Measurements from ENCODE around the gene PDE9A. TPM values are rescaled to one million over a fixed set of nuclear protein-coding genes. Genes with fewer than 3 reads are reported as not detected.
A peak's percentile ranks its signal among the peaks of the same experiment; 100 is the strongest.

Gene PDE9A
- total RNA-seq, 2 experiments from 2014 or later: 7.5 to 8.6 TPM

GRCh38 chr21:42683371-42684108 is 30.1 kb downstream of the PDE9A start:
- intact Hi-C loops (cut with micrococcal nuclease): loop anchor here (1.0 to 10.0 kb wide), 4 partner anchors 69 to 981 kb away; no protein-coding TSS in a partner anchor
- peak; percentile 46 for DNase-seq
- H3K27me3 Mint-ChIP-seq: peaks cover 4% of the 10 kb centered on the region
- peak overlapping the region; percentile 88 for H3K27ac Mint-ChIP-seq
- POLR2A ChIA-PET: no interaction called here
- CTCF ChIA-PET: interaction anchor here (0.7 to 1.0 kb wide), 2 partner anchors 90 kb away, joined by 3 read pairs; no protein-coding TSS in a partner anchor
- H3K4me1 Mint-ChIP-seq (ENCODE audit: low read depth): peaks cover 47% of the 10 kb centered on the region
- no peaks in the 10 kb centered on the region for H3K9me3 Mint-ChIP-seq
- H3K4me3 Mint-ChIP-seq: peak overlapping the region; percentile 72
- H3K36me3 Mint-ChIP-seq: no peaks in the 10 kb centered on the region

DNA sequence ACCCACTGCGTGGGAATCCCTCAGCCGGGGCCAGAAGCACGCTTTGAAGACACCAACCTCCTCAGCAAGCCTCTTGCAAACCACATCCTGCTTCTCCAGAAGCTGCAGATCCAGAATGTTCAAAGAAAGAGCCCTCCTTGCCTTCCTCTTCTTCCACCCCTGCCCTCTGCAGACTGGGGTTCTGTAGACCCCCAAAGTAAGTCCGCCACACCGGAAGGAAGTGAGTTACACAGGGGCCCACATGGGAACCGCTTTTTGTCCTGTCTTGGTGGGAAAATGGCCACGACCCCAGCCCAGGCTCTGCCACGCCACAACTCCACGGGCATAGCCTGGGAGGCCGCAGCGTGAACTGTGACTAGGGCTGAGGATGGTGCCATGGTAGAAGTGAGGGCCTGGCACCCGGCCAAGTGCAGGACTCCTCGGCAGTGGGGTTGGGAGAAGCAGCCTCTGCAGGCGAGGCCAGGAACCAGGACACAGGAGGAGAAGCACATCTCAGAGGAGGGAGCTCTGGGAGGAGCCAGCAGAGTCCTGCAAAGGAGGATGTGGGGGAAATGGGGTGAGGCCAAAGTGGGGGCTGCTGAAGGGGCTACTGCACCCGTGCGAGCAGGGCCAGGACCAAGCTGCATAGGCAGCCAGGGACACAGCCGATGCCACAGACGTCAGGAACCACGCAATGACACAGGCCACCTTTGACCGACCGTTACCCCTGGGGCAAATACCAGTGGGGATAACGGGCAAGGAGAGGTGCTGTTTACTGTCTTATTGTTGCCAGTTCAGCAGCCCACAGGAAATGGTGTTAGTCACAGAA is 30.9 kb downstream of the PDE9A start:
- ChIA-PET CTCF (interaction anchor here (0.6 to 1.2 kb wide), 4 partner anchors 30 to 243 kb away, joined by 3 to 5 read pairs (median 4); partner anchors contain the start of gene PDE9A), POLR2A (interaction anchor here (0.7 kb wide), 1 partner anchor 46 kb away, joined by 6 read pairs; no protein-coding TSS in a partner anchor)
- Mint-ChIP-seq H3K27ac (peak overlapping the region; percentile 88), H3K27me3 (peaks cover 4% of the 10 kb centered on the region), H3K4me3 (peak overlapping the region; percentile 72), H3K4me1 (ENCODE audit: low read depth) (peaks cover 47% of the 10 kb centered on the region), H3K36me3 (no peaks in the 10 kb centered on the region), H3K9me3 (no peaks in the 10 kb centered on the region)
- peak; percentile 77 for DNase-seq
- intact Hi-C loops (cut with micrococcal nuclease): loop anchor here (1.0 to 10.0 kb wide), 4 partner anchors 70 to 980 kb away; no protein-coding TSS in a partner anchor

DNA sequence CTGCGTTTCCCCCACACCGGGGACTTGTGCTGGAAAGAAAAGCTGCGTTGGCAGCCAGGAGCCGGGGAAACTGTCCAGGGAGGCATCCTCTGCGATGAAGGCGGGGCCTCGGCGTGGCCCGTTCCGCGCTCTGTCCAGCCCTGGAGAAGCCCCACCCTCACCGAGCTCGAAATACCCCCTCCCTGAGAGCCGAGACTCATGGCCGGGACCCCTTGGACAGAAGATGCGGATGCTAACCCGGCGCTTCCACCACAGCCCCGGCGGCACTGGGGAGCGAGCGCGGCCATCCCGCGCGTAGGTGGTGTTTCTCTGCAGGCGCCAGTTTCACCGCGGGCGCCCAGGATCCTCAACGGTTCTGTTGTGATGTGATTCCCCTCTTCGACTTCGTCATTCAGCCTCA is 31.6 kb downstream of the PDE9A start:
- H3K9me3 Mint-ChIP-seq: no peaks in the 10 kb centered on the region
- intact Hi-C loops (cut with micrococcal nuclease): loop anchor here (2.0 to 10.0 kb wide), 2 partner anchors 70 to 980 kb away; no protein-coding TSS in a partner anchor
- CTCF ChIA-PET: interaction anchor here (0.6 to 1.2 kb wide), 3 partner anchors 31 to 244 kb away, joined by 3 to 5 read pairs (median 4); partner anchors contain the start of gene PDE9A
- peak overlapping the region; percentile 88 for H3K27ac Mint-ChIP-seq
- POLR2A ChIA-PET: interaction anchor here (0.7 kb wide), 2 partner anchors 47 to 144 kb away, joined by 4 to 6 read pairs; no protein-coding TSS in a partner anchor
- no peaks in the 10 kb centered on the region for H3K27me3 Mint-ChIP-seq
- H3K36me3 Mint-ChIP-seq: no peaks in the 10 kb centered on the region
- DNase-seq: peak; percentile 53
- peaks cover 47% of the 10 kb centered on the region for H3K4me1 Mint-ChIP-seq (ENCODE audit: low read depth)
- peak overlapping the region; percentile 72 for H3K4me3 Mint-ChIP-seq

DNA sequence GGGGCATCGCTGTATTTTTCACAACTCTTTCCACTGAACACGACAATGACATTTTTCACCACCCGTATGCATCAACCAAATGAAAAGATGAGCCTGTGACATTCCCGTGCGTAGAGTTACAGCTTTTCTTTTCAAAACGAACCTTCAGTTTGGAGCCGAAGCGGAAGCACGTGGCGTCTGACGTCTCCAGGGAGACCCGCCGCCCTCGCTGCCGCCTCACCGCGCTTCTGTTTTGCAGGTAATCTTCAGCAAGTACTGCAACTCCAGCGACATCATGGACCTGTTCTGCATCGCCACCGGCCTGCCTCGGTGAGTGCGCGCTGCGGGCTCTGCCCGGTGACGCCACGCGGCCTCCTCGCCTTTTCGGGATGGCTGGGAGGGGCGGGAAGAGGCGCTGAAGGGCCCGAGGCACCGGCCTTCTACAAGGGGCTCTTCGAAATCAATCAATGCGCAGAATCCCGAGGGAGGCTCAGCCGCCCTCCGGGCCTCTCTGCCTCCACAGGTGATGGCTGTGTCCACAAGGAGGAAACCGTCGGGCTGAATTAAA is 32.6 kb downstream of the PDE9A start:
- H3K27me3 Mint-ChIP-seq: no peaks in the 10 kb centered on the region
- H3K36me3 Mint-ChIP-seq: no peaks in the 10 kb centered on the region
- intact Hi-C loops (cut with micrococcal nuclease): loop anchor here (2.0 to 10.0 kb wide), 2 partner anchors 71 to 979 kb away; no protein-coding TSS in a partner anchor
- ChIA-PET POLR2A (interaction anchor here (0.7 kb wide), 1 partner anchor 145 kb away, joined by 4 read pairs; no protein-coding TSS in a partner anchor), CTCF (interaction anchor here (1.2 kb wide), 1 partner anchor 32 kb away, joined by 4 read pairs; the partner anchor contains the start of gene PDE9A)
- H3K4me3 Mint-ChIP-seq: no peak overlapping the region
- peak overlapping the region; percentile 13 for H3K27ac Mint-ChIP-seq
- no peaks in the 10 kb centered on the region for H3K9me3 Mint-ChIP-seq
- H3K4me1 Mint-ChIP-seq (ENCODE audit: low read depth): peaks cover 42% of the 10 kb centered on the region
- DNase-seq: no peak

DNA sequence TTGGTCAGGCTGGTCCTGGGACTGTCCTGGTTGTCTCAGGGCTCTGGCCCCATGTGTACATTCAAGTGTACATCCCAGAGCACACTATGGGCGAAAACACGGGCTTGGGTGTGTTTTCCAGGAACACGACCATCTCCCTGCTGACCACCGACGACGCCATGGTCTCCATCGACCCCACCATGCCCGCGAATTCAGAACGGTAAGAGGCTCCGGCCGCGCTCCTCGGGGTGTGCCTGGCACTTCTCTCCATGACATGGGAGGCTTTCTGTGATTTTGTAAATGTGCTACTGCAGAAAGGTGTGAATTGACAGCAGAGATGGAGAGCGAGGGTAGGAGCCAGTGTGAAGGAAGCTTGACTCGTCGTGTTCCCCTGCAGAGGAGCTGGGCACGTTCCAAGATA is 34.4 kb downstream of the PDE9A start:
- Mint-ChIP-seq H3K36me3 (no peaks in the 10 kb centered on the region), H3K27me3 (no peaks in the 10 kb centered on the region), H3K4me1 (ENCODE audit: low read depth) (peaks cover 24% of the 10 kb centered on the region), H3K27ac (no peak overlapping the region), H3K9me3 (no peaks in the 10 kb centered on the region), H3K4me3 (no peak overlapping the region)
- intact Hi-C loops (cut with micrococcal nuclease): loop anchor here (10.0 kb wide), 1 partner anchor 977 kb away; no protein-coding TSS in a partner anchor
- ChIA-PET CTCF (interaction anchor here (0.6 to 1.6 kb wide), 2 partner anchors 17 to 94 kb away, joined by 3 to 5 read pairs; no protein-coding TSS in a partner anchor), POLR2A (no interaction called here)
- no peak for DNase-seq

GRCh38 chr21:42688226-42688840 is 34.9 kb downstream of the PDE9A start:
- Mint-ChIP-seq H3K27me3 (no peaks in the 10 kb centered on the region), H3K36me3 (no peaks in the 10 kb centered on the region), H3K27ac (no peak overlapping the region), H3K4me1 (ENCODE audit: low read depth) (peaks cover 19% of the 10 kb centered on the region), H3K9me3 (no peaks in the 10 kb centered on the region), H3K4me3 (no peak overlapping the region)
- POLR2A ChIA-PET: no interaction called here
- intact Hi-C loops (cut with micrococcal nuclease): loop anchor here (10.0 kb wide), 1 partner anchor 976 kb away; no protein-coding TSS in a partner anchor
- no peak for DNase-seq
- CTCF ChIA-PET: interaction anchor here (0.6 to 1.6 kb wide), 2 partner anchors 17 to 95 kb away, joined by 3 to 5 read pairs; no protein-coding TSS in a partner anchor

DNA sequence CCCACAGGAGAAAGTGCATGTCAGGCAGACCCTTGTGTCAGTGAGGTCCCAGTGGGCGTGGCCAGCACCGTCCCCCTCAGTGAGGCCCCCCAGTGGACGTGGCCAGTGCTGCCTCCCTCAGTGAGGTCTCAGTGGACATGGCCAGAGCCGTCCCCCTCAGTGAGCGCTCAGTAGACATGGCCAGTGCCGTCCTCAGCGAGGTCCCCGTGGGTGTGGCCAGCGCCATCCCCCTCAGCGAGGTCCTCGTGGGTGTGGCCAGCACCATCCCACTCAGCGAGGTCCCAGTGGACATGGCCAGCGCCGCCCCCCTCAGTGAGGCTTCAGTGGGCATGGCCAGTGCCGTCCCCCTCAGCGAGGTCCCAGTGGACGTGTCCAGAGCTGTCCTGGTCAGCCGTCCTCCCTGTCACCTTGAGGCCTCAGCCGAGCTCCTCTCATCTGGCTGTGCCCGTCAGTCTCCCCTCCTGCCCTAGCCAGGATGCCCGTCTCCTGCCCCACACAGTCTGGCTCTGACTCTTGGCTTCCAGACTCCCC is 35.5 kb downstream of the PDE9A start:
- Mint-ChIP-seq H3K36me3 (no peaks in the 10 kb centered on the region), H3K27me3 (no peaks in the 10 kb centered on the region), H3K9me3 (no peaks in the 10 kb centered on the region), H3K4me1 (ENCODE audit: low read depth) (peaks cover 13% of the 10 kb centered on the region), H3K4me3 (no peak overlapping the region), H3K27ac (no peak overlapping the region)
- CTCF ChIA-PET: no interaction called here
- no peak for DNase-seq
- POLR2A ChIA-PET: no interaction called here
- intact Hi-C loops (cut with micrococcal nuclease): loop anchor here (10.0 kb wide), 1 partner anchor 976 kb away; no protein-coding TSS in a partner anchor

DNA sequence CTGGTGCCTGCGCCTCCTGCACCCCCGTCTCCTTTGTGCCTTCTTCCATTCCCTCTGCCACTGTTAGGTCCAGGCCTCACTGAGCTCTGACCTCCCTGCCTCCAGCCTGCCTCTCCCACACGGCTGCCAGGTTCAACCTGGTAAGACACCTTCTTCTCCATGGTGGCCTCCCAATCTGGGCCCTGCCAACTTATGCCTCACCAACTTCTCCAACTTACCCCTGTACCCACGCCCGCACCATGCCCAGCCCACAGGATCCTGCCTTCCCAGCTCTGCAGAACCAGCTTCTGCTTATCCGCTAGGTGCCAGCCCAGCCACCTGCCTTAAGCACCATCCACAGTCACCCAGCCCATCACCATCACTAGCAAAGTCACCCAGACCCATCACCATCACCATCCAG is 37.2 kb downstream of the PDE9A start:
- Mint-ChIP-seq H3K9me3 (no peaks in the 10 kb centered on the region), H3K4me1 (ENCODE audit: low read depth) (no peaks in the 10 kb centered on the region), H3K4me3 (no peak overlapping the region), H3K27me3 (no peaks in the 10 kb centered on the region), H3K27ac (no peak overlapping the region), H3K36me3 (no peaks in the 10 kb centered on the region)
- POLR2A ChIA-PET: no interaction called here
- DNase-seq: no peak
- CTCF ChIA-PET: no interaction called here
- intact Hi-C loops (cut with micrococcal nuclease): no loop called here

- CTCF ChIA-PET: no interaction called here
- Mint-ChIP-seq H3K27ac (no peak overlapping the region), H3K36me3 (no peaks in the 10 kb centered on the region), H3K4me3 (no peak overlapping the region), H3K27me3 (no peaks in the 10 kb centered on the region), H3K4me1 (ENCODE audit: low read depth) (no peaks in the 10 kb centered on the region), H3K9me3 (no peaks in the 10 kb centered on the region)
- intact Hi-C loops (cut with micrococcal nuclease): no loop called here
- DNase-seq: no peak
- POLR2A ChIA-PET: no interaction called here
Observed at GRCh38 chr21:42691901-42692559, 38.6 kb downstream of the PDE9A start.

GRCh38 chr21:42692688-42693087 is 39.3 kb downstream of the PDE9A start:
- no peaks in the 10 kb centered on the region for H3K27me3 Mint-ChIP-seq
- intact Hi-C loops (cut with micrococcal nuclease): no loop called here
- CTCF ChIA-PET: no interaction called here
- H3K36me3 Mint-ChIP-seq: no peaks in the 10 kb centered on the region
- no peaks in the 10 kb centered on the region for H3K4me1 Mint-ChIP-seq (ENCODE audit: low read depth)
- DNase-seq: no peak
- no peaks in the 10 kb centered on the region for H3K9me3 Mint-ChIP-seq
- H3K4me3 Mint-ChIP-seq: no peak overlapping the region
- POLR2A ChIA-PET: no interaction called here
- H3K27ac Mint-ChIP-seq: no peak overlapping the region

Data from activated CD4-positive, alpha-beta memory T cell treated with anti-CD3 and anti-CD28 coated beads for 36 hours (primary cell).